AG08396 (cell line): Measurements from ENCODE around the gene CCSER1.
"Not testable (repeated sequence)": the region's sequence is repeated elsewhere in the genome, so short reads cannot be mapped to it uniquely, and the experiment has no call there.

Experiments
- DNase-seq: peaks from one replicate; pipeline ENCODE4 v3.0.0; 2012; ENCODE audit warnings: low spot score, mixed read lengths

The CCSER1 gene

DNA sequence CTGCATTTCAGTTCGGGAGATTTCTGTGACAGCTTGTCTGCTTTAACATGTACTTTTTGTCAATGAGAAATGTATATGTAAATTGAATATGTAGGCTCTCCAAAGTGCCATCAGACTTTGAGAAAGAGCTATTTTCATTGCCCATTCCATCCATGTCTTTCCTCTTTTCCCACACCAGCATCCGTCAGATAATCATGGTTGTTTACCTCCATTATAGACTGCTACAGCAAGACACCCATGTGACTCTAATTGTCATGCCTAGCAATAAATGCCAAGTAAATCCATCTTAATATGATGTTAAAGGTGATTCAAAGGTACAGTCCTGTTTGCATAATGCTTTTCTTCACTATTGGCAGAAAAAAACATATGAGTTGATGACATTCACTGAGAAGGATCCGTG is 1157.3 kb downstream of the CCSER1 start:
- no peak for DNase-seq

DNA sequence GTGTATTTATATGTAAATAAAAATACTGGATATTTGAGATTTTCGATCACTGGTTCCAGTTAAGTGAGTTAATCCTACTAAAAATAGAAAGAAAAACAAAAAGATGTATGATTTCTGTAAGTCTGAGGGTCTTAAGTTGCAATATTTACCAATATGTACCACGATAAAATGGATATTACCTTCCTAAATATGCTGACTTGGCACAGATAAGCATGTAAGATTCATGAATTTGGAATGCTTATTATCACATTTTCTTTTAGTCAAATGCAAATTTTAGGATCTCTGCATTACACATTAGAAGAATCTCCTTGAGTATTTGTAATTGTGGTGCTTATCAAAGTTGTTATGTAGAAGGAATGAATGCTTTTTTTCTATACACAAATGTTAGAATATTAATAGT is 1158.3 kb downstream of the CCSER1 start:
- no peak for DNase-seq

DNA sequence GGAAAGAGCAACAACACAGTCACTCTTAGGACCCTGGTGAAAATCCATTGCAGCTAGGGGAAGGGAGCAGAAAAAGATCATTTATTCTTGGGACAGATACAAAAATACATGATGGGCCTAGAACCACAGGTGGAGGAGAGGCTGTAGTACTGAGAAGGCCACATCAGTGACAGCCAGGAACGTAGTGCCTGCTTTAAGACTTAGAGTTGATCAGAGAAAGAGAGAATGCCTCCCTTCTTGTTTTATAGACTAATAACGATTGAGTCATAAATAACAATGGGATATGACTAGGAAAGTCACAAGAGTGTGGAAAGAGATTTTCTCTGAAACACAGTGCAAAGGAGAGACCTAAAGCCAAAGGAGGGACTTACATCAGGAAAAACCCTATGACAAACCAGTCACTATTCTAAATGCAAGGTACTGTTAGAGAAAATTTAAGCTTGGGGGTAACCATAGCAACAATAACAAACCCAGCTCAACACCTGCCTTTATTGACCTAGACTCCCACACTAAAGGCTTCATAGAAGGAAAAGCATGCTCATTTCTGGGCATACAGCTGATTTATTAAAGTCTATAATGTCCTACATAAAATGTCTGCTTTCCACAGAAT is 1161.6 kb downstream of the CCSER1 start:
- DNase-seq = no peak

DNA sequence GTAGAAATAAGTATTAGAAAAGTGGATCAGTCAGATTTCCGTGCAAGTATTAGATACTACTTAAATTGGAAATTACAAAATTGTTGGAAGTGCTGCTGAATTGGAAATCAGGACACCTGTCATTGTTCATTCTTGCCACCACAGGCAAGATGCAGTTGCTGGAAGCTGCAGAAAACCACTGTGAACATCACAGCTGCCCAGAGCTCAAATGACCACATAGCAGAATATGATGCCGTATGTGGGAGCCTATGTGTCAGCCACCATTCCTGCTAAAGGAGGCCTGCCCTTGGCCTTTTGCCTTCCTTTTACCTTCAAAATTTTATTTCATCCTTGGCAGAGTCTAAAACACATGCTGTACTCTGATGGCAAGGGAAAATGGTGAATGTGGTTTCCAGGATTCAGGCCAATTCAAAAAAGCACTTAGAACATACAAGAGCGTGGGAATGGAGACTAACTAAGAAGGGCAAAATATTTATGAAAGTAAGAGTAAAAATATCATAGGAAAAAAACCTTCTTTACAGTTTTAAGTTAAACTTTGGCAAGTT is 1171.0 kb downstream of the CCSER1 start:
- no peak for DNase-seq

DNA sequence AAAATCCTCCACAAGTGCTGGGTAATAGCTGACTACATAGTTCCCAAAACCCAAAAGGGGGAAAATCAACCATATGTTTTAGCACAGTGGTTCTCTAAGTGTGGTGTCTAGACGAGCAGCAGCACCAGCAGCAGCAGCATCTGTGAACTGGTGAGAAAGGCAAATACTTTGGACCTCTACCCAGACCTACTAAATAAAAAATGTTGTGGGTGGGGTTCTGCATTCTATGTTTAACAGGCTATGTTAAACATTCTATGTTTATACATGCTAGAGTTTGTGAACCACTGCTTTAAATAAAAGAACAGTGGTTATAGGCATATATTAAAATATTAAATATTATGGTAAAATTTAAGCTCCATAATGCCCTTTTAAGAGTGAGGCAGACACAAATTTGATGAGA is 1171.6 kb downstream of the CCSER1 start:
- no peak for DNase-seq

DNA sequence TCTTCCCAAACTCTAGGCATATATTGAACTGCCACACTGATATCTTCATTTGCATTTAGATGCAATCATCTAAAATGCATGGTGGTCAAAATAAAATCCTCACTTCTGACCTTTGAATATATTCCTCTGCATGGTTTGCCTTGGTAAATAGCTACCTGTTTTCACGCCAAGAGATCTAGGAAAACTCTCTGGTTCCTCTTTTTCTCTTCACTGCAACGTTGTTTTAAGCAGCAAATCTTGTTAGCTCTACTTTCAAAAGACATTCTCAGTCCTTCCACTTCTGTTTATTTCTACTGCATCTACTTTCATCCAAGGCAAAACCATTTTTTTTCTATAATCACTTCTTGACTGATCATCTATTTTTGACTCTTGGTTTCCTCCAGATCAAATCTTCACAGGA is 1174.9 kb downstream of the CCSER1 start:
- no peak for DNase-seq

DNA sequence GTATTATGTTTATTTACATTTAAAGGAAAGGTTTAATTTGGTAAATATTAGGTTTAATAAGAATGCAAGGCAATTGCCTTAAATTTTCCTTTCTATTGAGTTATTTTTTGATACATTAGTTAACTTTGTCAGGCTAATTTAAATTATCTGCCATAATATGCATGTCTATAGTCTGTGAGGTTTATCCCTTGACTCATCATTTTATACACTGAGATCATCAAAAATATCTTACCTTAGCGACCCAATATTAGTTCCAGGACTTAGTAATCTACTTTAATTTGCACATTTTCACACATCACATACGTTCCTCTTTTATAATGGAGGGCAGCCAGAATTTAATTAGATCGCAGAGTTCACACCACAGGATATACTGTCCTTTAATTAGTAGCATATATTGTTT is 1177.1 kb downstream of the CCSER1 start:
- DNase-seq = no peak

DNA sequence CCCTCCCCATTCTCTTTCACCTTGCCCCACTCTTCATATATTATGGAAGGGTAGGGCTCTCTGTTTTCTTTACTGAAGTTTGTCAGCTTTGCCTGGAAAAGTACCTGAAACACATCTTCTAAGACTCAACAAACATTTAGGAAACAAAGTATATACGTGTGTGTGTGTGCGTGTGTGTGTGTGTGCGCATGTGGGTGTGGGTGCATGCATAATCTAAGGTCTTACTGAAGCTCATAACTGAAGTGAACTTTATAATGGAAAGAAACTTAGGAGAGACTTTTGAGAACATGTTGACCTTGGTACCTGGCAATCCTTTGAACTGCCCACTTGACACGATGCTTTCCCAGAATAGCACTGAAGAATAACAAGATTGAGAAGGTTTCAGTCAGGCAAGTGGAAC is 1190.2 kb downstream of the CCSER1 start:
- no peak for DNase-seq

DNA sequence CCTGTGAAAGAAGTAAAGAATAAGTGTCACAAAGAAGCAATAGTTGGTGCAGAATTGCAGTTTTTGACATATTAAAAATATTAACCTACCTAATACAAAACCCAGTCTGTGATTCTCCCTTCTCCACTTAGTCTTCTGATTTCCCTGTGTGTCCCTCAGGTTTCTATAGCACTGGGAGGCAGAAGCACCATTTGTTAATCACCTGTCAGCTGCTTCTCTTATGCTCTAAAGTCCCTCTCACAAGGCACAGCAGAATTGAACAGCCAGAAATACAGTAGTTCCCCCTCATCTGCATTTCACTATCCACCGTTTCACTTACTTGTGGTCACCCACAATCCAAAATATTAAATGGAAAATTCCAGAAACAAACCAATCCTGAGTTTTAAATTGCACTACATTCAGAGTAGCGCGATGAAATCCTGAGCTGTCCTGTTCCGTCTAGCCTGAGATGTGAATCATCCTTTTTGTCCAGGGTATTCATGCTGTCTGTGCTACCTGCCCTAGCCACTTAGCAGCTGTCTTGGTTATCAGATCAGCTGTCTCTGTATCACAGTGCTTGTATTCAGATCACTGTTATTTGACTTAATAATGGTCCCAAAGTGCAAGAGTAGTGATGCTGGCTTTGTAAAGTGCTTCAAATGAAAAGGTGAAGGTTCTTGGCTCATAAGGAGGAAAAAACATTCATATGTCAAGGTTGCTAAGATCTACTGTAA is 1192.5 kb downstream of the CCSER1 start:
- no peak for DNase-seq

DNA sequence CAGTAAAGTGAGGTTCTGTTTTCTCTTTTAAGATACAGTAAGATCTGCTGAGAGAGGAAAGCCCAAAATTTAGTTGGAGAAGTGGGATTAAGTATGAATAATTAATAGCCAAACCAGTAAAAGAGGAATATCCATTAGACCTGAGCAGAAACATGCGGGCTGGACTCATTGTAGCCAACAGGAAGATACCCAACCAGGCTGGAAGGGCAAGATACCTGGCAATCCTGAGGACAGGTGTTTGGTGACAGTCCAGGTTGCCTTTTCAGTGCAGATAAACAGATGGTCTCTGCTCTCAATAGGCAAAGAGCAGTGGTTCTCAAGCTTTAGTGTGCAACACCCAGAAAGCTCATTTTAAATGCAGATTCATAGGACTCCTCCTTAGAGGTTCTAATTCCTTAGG is 1195.8 kb downstream of the CCSER1 start:
- DNase-seq = no peak

DNA sequence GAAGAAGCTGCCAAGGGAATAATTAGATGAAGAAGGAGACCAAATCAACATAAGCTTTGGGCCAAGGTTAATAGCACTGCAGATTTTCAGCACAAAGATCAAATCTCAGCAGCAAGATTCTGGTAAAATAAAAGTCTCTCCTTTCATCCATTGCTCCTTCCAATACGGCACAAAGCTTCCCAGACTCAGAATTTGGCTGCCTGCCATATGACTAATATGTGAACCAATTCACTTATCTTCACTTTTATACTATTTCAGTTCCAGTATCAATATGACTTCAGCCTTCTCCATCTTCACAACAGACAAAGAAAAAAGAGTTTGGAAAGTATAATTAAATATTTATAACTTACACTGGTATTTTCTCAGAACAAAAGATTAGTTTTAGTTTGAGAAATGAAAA is 1198.3 kb downstream of the CCSER1 start:
- DNase-seq = no peak

DNA sequence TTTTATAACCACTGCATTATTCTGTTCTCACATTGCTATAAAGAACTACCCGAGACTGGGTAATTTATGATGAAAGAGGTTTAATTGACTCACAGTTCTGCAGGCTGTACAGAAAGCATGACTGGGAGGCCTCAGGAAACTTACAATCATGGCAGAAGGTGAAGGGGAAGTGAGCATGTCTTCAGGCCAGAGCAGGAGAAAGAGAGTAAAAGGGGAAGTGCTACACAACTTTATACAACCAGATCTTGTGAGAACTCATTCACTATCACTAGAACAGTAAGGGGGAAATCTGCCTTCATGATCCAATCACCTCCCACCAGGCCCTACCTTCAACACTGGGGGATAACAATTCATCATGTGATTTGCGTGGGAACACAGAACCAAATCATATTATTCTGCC is 1199.0 kb downstream of the CCSER1 start:
- not testable (repeated sequence) for DNase-seq

DNA sequence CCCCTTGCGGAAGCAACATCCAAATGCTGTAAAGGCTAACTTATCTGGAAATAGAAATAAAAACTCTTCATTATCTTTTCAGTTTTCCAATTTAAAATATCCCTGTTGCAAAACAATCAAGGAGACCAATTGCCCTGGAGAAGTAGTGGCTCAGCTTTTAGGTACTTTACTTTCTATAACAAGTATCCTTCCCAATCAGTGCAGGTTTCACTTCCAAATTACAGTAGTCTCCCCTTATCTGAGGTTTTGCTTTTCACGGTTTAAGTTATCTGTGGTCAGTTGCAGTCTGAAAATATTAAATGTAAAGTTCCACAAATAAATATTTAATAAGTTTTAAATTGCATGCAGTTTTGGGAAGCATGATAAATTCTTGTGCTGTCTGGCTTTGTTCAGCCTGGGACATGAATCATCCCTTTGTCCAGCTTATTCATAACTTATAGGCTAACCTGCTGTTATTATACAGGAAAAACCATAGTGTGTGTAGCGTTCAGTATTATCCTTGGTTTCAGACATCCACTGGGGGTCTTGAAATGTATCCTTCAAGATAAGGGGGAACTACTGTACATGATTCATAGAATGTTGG is 1203.5 kb downstream of the CCSER1 start:
- no peak for DNase-seq

DNA sequence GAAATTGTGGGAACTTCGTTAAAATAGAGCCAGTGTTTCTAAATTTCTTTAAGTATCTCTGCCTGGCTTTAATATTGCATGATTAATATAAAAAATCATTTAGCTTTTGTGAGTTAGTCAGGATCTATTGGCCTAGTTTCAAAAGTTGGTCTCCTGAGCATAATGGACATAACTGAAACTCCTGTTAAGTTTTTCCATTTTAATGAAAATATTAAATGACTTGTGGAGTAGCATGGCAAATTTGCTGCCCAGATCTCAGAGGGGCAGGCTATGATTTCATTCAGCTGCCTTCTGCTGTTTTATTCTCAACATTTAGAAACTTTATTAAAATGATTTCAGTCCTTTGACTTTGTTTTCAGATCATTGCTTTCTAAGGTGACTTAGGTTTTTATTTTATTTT is 1213.6 kb downstream of the CCSER1 start:
- DNase-seq = no peak

DNA sequence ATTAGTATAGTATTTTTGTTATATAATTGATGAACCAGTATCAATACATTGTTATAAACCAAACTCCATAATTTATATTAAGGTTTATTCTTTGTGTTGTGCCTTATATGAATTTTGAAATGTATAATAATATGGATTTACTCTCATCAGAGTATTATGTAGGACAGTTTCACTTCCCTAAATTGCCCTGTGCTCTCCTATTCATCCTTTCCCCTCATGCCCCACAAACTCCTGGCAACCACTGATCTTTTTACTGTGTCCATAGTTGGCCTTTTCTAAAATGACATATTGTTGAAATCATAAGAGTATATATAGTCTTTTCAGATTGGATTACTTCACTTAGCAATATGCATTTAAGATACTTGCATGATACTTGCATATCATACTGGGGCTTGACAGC is 1218.4 kb downstream of the CCSER1 start:
- no peak for DNase-seq

DNA sequence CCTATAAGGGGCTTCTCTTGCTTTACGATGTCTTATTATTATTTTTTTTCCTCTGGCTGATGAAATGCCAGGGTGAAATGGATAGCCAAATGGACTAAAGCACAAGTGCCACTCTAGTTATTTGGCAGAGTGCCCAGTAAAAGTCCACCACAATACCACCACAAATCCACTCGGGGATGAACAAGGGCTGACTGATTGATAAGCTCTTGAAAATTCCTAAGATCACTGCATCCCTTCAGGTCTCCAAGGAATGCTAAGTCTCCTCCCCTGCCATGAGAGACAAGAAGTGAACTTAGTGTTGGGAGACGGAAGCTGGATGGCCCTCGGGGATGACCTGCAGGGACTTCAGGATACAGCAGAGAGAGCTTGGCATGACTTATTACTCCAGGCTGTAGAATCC is 1229.3 kb downstream of the CCSER1 start:
- DNase-seq = not testable (repeated sequence)

DNA sequence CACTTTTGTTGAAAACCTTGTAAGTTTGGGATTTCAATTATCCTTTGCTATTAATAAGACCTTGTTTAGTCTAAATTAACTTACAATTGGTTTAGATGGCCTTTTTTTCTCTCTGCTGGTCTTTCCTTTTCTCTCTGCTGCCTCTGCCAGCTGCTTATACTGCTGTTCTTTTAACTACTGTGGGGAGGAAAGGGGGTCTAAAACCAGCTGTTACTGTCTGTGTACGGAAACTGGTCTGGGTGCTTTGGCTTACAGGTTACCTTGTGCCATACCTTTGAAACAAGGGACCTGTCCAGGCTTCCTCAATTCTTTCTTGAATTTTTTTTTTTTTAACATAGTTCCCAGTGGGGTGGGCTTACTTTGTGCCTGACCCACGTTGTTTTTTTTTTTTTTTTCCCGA is 1230.8 kb downstream of the CCSER1 start:
- not testable (repeated sequence) for DNase-seq

DNA sequence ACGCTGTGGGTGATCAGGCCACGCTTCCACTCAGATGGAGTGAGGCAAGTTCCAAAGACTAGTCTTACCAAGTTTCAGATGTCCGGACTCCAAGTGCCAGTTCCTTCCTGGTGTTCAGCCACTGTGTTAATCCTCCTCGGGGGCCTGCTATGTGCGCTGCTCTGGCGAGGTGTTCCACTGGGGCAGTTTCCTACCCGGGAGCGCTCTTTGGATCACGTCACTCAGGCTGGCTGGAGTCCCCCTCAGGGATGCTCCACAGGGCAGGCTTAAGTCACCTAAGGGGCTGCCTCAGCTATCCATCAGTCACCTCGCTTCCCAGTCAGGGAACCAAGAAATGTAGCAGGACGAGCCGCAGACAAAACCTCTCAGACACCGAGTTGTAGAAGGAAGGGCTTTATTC is 1231.4 kb downstream of the CCSER1 start:
- DNase-seq = not testable (repeated sequence)

DNA sequence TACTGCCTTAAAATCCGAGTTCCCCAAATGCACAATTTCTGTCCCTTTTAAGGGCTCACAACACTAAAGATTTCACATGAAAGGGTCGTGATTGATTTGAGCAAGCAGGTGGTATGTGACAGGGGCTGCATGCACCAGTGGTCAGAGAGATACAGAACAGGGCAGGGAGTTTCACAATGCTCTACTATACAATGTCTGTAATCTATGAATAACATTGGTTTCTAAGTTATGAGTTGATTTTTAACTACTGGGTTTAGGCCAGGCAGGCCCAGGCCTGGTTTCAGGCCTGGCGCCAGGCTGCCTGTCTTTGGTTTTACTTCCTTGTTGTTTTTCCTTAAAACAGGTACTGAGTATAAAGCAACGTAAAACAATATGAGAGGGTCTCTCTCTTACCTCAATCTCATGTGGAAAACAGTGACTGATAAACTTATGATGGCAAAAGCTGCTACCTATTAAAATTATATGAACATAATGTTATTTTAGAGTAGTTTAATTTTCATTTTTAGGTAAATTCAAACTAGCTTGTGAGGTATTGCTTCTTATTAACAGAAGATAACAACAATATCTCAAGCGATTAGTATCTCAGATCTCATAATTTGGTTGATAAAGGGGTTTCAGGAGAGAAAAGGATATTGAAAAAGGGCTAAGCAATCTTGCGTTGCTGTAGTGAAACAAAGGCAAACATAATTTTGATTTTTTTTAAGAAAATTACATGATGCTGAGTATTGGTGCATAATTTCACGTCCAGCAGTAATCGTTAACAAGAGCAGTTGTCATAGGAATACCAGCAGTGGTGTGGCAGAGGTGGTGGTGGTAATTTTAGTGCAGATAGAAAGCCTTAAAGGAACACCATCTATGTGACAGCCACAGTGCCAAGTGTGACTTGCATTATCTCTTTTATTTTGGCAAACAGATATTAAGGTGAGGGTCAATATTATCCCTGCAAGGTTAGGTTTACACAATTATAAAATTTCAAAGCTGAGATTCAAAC is 1232.1 kb downstream of the CCSER1 start:
- DNase-seq = no peak

DNA sequence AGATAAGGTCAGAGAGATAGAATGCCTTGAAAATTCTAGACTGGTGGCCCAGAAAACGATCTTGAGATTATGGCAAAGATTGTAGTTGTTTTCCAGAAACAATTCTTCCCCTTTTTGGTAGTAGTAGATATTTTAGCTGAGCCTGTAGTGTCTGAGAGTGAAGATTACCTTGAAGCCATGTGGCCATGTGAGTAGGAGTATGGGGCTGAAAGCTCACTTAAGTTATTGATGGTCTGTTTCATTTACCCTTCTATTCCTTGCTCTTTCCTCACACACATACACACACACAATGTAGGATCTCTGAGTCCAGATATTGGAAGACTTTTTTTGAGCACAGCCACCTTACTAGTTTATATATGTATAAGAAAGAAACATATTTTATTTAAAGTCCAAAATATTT is 1234.9 kb downstream of the CCSER1 start:
- no peak for DNase-seq

DNA sequence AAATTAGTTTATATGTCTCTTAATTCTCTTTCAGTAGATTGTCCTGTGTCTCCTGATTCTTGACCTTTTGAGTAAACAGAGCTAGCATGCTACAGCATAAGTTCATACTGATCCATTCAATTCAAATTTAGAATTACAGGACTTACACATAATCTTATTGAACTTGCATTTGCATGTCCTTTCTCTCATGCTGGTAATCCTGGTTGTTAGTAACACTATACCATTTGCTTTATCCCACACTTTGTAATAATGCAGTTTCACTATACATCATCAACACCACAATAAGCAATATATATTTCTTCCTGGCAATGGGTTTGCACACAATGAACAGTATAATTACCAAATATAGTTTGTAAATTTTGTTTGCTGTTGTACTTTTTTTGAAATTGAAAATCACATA is 1239.4 kb downstream of the CCSER1 start:
- no peak for DNase-seq

DNA sequence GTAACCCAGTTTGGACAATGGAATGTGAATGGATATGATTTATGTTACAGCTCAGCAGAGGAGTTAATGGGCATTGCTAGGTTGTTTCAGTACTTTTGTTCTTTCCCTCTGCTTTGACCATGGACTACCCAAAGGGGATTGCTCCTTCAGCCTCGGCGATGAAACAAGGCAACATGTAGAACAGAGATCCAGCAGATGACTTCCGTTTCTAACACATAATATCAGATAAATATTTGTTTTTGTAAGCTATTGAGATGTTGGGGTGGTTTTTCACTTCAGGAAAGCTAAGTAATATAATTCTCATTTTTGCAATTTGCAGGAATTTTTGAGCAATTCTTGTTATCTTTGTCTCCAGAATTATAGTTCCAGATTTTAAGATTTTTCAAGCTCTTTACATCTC is 1241.9 kb downstream of the CCSER1 start:
- DNase-seq = no peak
